Psoas muscle (tissue), 8 donors: ENCODE results near the gene AOPEP. TPM values are rescaled to one million over a fixed set of nuclear protein-coding genes. Genes with fewer than 3 reads are reported as not detected.

ENCODE experiments used
- ATAC-seq, 4 donors: fragments of 200-7000 bp; cut with Tn5 transposase; one replicate each; pipeline ENCODE4 v1.9.1; 2020; ENCODE audit warnings: moderate library complexity in 3 of 4, mild to moderate bottlenecking in 2 of 4
- DNase-seq, 2 donors: peaks; one replicate each; pipeline ENCODE4 v3.0.0-alpha.2; 2020
- H3K27ac ChIP-seq: fragments of 200-600 bp; one replicate; pipeline ENCODE4 v1.8.0; 2022
- H3K27me3 ChIP-seq, 3 donors: fragments of 200-600 bp in 1 of 3; one replicate each; pipeline versions ENCODE4 v1.6.1 to v1.8.0; 2013 to 2022; ENCODE audit warnings: low read length in 2 of 3, mild to moderate bottlenecking in 2 of 3, moderate library complexity in 1 of 3; ENCODE audit not compliant: insufficient read depth in 3 of 3
- H3K36me3 ChIP-seq, 2 donors: fragments of 200-600 bp in 1 of 2; one replicate each; pipeline versions ENCODE4 v1.6.1 to v1.8.0; 2013 to 2022; ENCODE audit warnings: low read depth in 1 of 2, mild to moderate bottlenecking in 1 of 2, moderate library complexity in 1 of 2; ENCODE audit not compliant: insufficient read depth in 1 of 2
- H3K4me1 ChIP-seq: fragments of 200-600 bp; one replicate; pipeline ENCODE4 v1.8.0; 2022
- H3K4me3 ChIP-seq: fragments of 200-600 bp; one replicate; pipeline ENCODE4 v1.8.0; 2022; ENCODE audit warnings: mild to moderate bottlenecking
- H3K9me3 ChIP-seq: fragments of 200-600 bp; one replicate; pipeline ENCODE4 v1.8.0; 2022
- WGBS, 3 donors: extraction: QIAGEN DNeasy Blood & Tissue Kit; methylation state at CpG; one replicate each; pipeline versions ENCODE4 v1.1.6 to v1.1.7; 2013; 5-methylcytosine and 5-hydroxymethylcytosine counted together
- intact Hi-C, 2 donors: fragments of 100-400 bp; cut with DNase I; formaldehyde crosslinking; loops; one replicate each; pipeline versions ENCODE4 v1.11.0 to v1.14.2; 2022
- polyA plus RNA-seq, 3 donors: library from polyadenylated mRNA; stranded (reverse); fragments of 200-250 nt; gene quantifications; one replicate each; pipeline ENCODE4 v1.2.3, GENCODE V29; 2013
- total RNA-seq, 4 donors: library from RNA; stranded (reverse); fragmentation: NEBNext Ultra II Directional in 2 of 4; extraction: Animal tissue kit (Norgen Biotek cat#: 25700) in 2 of 4; gene quantifications; one replicate each; pipeline versions ENCODE4 v1.2.1 to v1.2.4, GENCODE V29; 2021 to 2023
- TF ChIP-seq, protein P1 (sequence below): fragments of 200-600 bp; IDR thresholded peaks from one replicate; pipeline ENCODE4 v1.8.0; 2022; ENCODE audit warnings: antibody characterized with exemption
- donor health status: healthy with polysubstance abuse.
- donor health status: DM: no; HTN: no; CAD: no; lungs with moderate emphysema.
- donor health status: Bipolar disorder and iron deficiency.
- donor health status: healthy.
- donor health status: DM: yes; HTN: yes; CAD: no.
- donor health status: DM: no; HTN: no; CAD: no.
- donor health status: DM: no; HTN: no; CAD: no.
- donor health status: DM: yes; HTN: yes; CAD: no.

AOPEP gene
- total and polyA plus RNA-seq, 7 donors: 46.4 to 96.9 (median 78.6) TPM

GRCh38 chr9:94680621-94681020, 45.9 kb upstream of the AOPEP start:
- no peak for ATAC-seq

GRCh38 chr9:94681508-94681907, 45.0 kb upstream of the AOPEP start:
- Histone ChIP-seq H3K9me3 (no peaks in the 10 kb centered on the region), H3K4me1 (peaks cover 4% of the 10 kb centered on the region), H3K4me3 (no peak overlapping the region), H3K36me3 (no peaks in the 10 kb centered on the region), H3K27ac (no peak overlapping the region), H3K27me3 (no peaks in the 10 kb centered on the region)
- 3 to 19% (median 5%) methylated on average over 7 of the region's 7 CpGs for whole genome bisulfite sequencing, 3 donors
- intact Hi-C loops: loop anchor here (1.0 to 2.0 kb wide), 2 partner anchors 447 to 450 kb away; no protein-coding TSS in a partner anchor
- TF ChIP-seq, protein P1, sequence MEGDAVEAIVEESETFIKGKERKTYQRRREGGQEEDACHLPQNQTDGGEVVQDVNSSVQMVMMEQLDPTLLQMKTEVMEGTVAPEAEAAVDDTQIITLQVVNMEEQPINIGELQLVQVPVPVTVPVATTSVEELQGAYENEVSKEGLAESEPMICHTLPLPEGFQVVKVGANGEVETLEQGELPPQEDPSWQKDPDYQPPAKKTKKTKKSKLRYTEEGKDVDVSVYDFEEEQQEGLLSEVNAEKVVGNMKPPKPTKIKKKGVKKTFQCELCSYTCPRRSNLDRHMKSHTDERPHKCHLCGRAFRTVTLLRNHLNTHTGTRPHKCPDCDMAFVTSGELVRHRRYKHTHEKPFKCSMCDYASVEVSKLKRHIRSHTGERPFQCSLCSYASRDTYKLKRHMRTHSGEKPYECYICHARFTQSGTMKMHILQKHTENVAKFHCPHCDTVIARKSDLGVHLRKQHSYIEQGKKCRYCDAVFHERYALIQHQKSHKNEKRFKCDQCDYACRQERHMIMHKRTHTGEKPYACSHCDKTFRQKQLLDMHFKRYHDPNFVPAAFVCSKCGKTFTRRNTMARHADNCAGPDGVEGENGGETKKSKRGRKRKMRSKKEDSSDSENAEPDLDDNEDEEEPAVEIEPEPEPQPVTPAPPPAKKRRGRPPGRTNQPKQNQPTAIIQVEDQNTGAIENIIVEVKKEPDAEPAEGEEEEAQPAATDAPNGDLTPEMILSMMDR: peak; percentile 80
- ATAC-seq (peak; percentile 96 to 100 (median 99)), DNase-seq (peak; percentile 78 to 85)

More at GRCh38 chr9:94680621-94681020, 45.9 kb upstream of the AOPEP start:
- Histone ChIP-seq H3K27me3 (no peaks in the 10 kb centered on the region), H3K9me3 (no peaks in the 10 kb centered on the region), H3K27ac (no peak overlapping the region), H3K36me3 (no peaks in the 10 kb centered on the region), H3K4me3 (no peak overlapping the region), H3K4me1 (peaks cover 5% of the 10 kb centered on the region)
- 81 to 93% (median 86%) methylated on average over 2 of the region's 2 CpGs for WGBS, 3 donors
- intact Hi-C loops: loop anchor here (1.0 to 2.0 kb wide), 2 partner anchors 448 to 451 kb away; no protein-coding TSS in a partner anchor
- TF ChIP-seq, protein P1: no peak
- DNase-seq: no peak

- intact Hi-C loops: no loop called here
- TF ChIP-seq, protein P1: no peak
- peaks cover 4% of the 10 kb centered on the region for H3K4me1 ChIP-seq
- no peak for ATAC-seq
- no peaks in the 10 kb centered on the region for H3K27me3 ChIP-seq
- DNase-seq: no peak
- H3K4me3 ChIP-seq: no peak overlapping the region
- H3K9me3 ChIP-seq: no peaks in the 10 kb centered on the region
- H3K36me3 ChIP-seq: no peaks in the 10 kb centered on the region
- 84 to 93% (median 89%) methylated on average over 2 of the region's 2 CpGs for WGBS, 3 donors
- no peak overlapping the region for H3K27ac ChIP-seq
Measured at GRCh38 chr9:94685359-94685758, 41.1 kb upstream of the AOPEP start.

DNA sequence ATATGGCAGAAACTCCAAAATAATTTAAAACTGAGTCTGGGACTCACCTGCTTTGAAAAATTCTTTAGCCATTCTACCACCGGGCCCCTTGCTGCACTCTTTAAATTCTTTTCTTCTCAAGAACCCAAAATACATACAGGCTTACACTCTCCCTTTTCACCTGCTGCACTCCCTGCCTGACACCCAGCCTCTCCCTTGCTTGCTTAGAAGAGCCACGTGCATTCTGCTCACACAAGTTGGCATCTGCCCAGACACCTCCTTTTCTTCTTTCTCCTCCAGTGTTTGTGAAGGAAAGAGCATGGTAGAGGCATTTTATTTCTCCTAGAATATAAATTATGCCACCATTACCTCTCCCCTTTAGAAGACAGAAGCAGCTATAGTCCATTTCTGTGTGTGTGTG, 39.0 kb upstream of the AOPEP start:
- Histone ChIP-seq H3K36me3 (no peaks in the 10 kb centered on the region), H3K4me3 (no peak overlapping the region), H3K4me1 (peaks cover 4% of the 10 kb centered on the region), H3K27me3 (no peaks in the 10 kb centered on the region), H3K9me3 (no peaks in the 10 kb centered on the region), H3K27ac (no peak overlapping the region)
- WGBS, 3 donors: 51 to 77% (median 59%) methylated on average over 2 of the region's 2 CpGs
- DNase-seq: no peak
- intact Hi-C loops: no loop called here
- no peak for ATAC-seq
- TF ChIP-seq, protein P1: no peak

GRCh38 chr9:94690344-94690743, 36.2 kb upstream of the AOPEP start:
- H3K4me3 ChIP-seq: no peak overlapping the region
- TF ChIP-seq, protein P1: no peak
- H3K27me3 ChIP-seq: no peaks in the 10 kb centered on the region
- no peaks in the 10 kb centered on the region for H3K9me3 ChIP-seq
- intact Hi-C loops: no loop called here
- DNase-seq (no peak), ATAC-seq (no peak)
- 67 to 76% (median 73%) methylated on average over 9 of the region's 9 CpGs for WGBS, 3 donors
- no peak overlapping the region for H3K27ac ChIP-seq
- H3K4me1 ChIP-seq: peaks cover 4% of the 10 kb centered on the region
- H3K36me3 ChIP-seq: no peaks in the 10 kb centered on the region
